ENCODE results near the gene EN1.

The EN1 gene

GRCh38 chr2:118842661-118843482, 4.6 kb downstream of the EN1 start:
- H3K36me3 ChIP-seq (ENCODE audit: control insufficient read depth, insufficient read depth, low read length) = peaks cover 2% of the 10 kb centered on the region
- H3K9me3 ChIP-seq (ENCODE audit: control insufficient read depth, low read length) = no peaks in the 10 kb centered on the region
- WGBS, 2 experiments = 1% methylated on average over 55 to 58 of the region's 60 CpGs
- H3K4me1 ChIP-seq (ENCODE audit: control insufficient read depth, insufficient read depth, low read length) = peaks cover 19% of the 10 kb centered on the region
- peaks cover 100% of the 10 kb centered on the region for H3K27me3 ChIP-seq (ENCODE audit: control insufficient read depth, insufficient read depth, low read length, poor library complexity, severe bottlenecking)
- H3K4me3 ChIP-seq (ENCODE audit: insufficient read depth, low read depth, low read length) = peak overlapping the region; percentile 22
- no peak overlapping the region for H3K27ac ChIP-seq (ENCODE audit: insufficient read depth, low read depth, low read length, poor library complexity, severe bottlenecking)

- Histone ChIP-seq H3K36me3 (ENCODE audit: control insufficient read depth, insufficient read depth, low read length) (peaks cover 2% of the 10 kb centered on the region), H3K4me1 (ENCODE audit: control insufficient read depth, insufficient read depth, low read length) (peaks cover 20% of the 10 kb centered on the region), H3K4me3 (ENCODE audit: insufficient read depth, low read depth, low read length) (peak overlapping the region; percentile 16), H3K9me3 (ENCODE audit: control insufficient read depth, low read length) (no peaks in the 10 kb centered on the region), H3K27ac (ENCODE audit: insufficient read depth, low read depth, low read length, poor library complexity, severe bottlenecking) (no peak overlapping the region), H3K27me3 (ENCODE audit: control insufficient read depth, insufficient read depth, low read length, poor library complexity, severe bottlenecking) (peaks cover 100% of the 10 kb centered on the region)
- WGBS, 2 experiments = 1 to 3% methylated on average over 42 to 47 of the region's 47 CpGs
These were observed 5.5 kb downstream of the EN1 start for GRCh38 chr2:118841828-118842461.

- H3K4me1 ChIP-seq (ENCODE audit: control insufficient read depth, insufficient read depth, low read length) = peaks cover 25% of the 10 kb centered on the region
- no peaks in the 10 kb centered on the region for H3K9me3 ChIP-seq (ENCODE audit: control insufficient read depth, low read length)
- peak overlapping the region; percentile 16 for H3K4me3 ChIP-seq (ENCODE audit: insufficient read depth, low read depth, low read length)
- 9 to 10% methylated on average over 20 of the region's 20 CpGs for WGBS, 2 experiments
- no peak overlapping the region for H3K27ac ChIP-seq (ENCODE audit: insufficient read depth, low read depth, low read length, poor library complexity, severe bottlenecking)
- peaks cover 2% of the 10 kb centered on the region for H3K36me3 ChIP-seq (ENCODE audit: control insufficient read depth, insufficient read depth, low read length)
- peaks cover 100% of the 10 kb centered on the region for H3K27me3 ChIP-seq (ENCODE audit: control insufficient read depth, insufficient read depth, low read length, poor library complexity, severe bottlenecking)
These were observed 6.0 kb downstream of the EN1 start for GRCh38 chr2:118841450-118841827.

GRCh38 chr2:118838741-118839455, 8.6 kb downstream of the EN1 start:
- 67 to 78% methylated on average over 6 of the region's 6 CpGs for WGBS, 2 experiments
- H3K27ac ChIP-seq (ENCODE audit: insufficient read depth, low read depth, low read length, poor library complexity, severe bottlenecking) = no peak overlapping the region
- peaks cover 100% of the 10 kb centered on the region for H3K27me3 ChIP-seq (ENCODE audit: control insufficient read depth, insufficient read depth, low read length, poor library complexity, severe bottlenecking)
- peaks cover 36% of the 10 kb centered on the region for H3K4me1 ChIP-seq (ENCODE audit: control insufficient read depth, insufficient read depth, low read length)
- peaks cover 2% of the 10 kb centered on the region for H3K36me3 ChIP-seq (ENCODE audit: control insufficient read depth, insufficient read depth, low read length)
- no peaks in the 10 kb centered on the region for H3K9me3 ChIP-seq (ENCODE audit: control insufficient read depth, low read length)
- no peak overlapping the region for H3K4me3 ChIP-seq (ENCODE audit: insufficient read depth, low read depth, low read length)

- H3K36me3 ChIP-seq (ENCODE audit: control insufficient read depth, insufficient read depth, low read length) = peaks cover 2% of the 10 kb centered on the region
- peaks cover 28% of the 10 kb centered on the region for H3K4me1 ChIP-seq (ENCODE audit: control insufficient read depth, insufficient read depth, low read length)
- H3K27me3 ChIP-seq (ENCODE audit: control insufficient read depth, insufficient read depth, low read length, poor library complexity, severe bottlenecking) = peaks cover 100% of the 10 kb centered on the region
- no peak overlapping the region for H3K27ac ChIP-seq (ENCODE audit: insufficient read depth, low read depth, low read length, poor library complexity, severe bottlenecking)
- no peak overlapping the region for H3K4me3 ChIP-seq (ENCODE audit: insufficient read depth, low read depth, low read length)
- no peaks in the 10 kb centered on the region for H3K9me3 ChIP-seq (ENCODE audit: control insufficient read depth, low read length)
- 49 to 54% methylated on average over 2 of the region's 2 CpGs for WGBS, 2 experiments
These were observed 9.8 kb downstream of the EN1 start for GRCh38 chr2:118837621-118838020.

GRCh38 chr2:118837067-118837466, 10.4 kb downstream of the EN1 start:
- Histone ChIP-seq H3K27ac (ENCODE audit: insufficient read depth, low read depth, low read length, poor library complexity, severe bottlenecking) (no peak overlapping the region), H3K4me3 (ENCODE audit: insufficient read depth, low read depth, low read length) (no peak overlapping the region), H3K4me1 (ENCODE audit: control insufficient read depth, insufficient read depth, low read length) (peaks cover 27% of the 10 kb centered on the region), H3K9me3 (ENCODE audit: control insufficient read depth, low read length) (no peaks in the 10 kb centered on the region), H3K27me3 (ENCODE audit: control insufficient read depth, insufficient read depth, low read length, poor library complexity, severe bottlenecking) (peaks cover 100% of the 10 kb centered on the region), H3K36me3 (ENCODE audit: control insufficient read depth, insufficient read depth, low read length) (peaks cover 2% of the 10 kb centered on the region)
- WGBS, 2 experiments = 15 to 23% methylated on average over 9 of the region's 9 CpGs

GRCh38 chr2:118836411-118836930, 11.0 kb downstream of the EN1 start:
- H3K4me1 ChIP-seq (ENCODE audit: control insufficient read depth, insufficient read depth, low read length) = peaks cover 21% of the 10 kb centered on the region
- peaks cover 2% of the 10 kb centered on the region for H3K36me3 ChIP-seq (ENCODE audit: control insufficient read depth, insufficient read depth, low read length)
- peak overlapping the region; percentile 37 for H3K4me3 ChIP-seq (ENCODE audit: insufficient read depth, low read depth, low read length)
- no peak overlapping the region for H3K27ac ChIP-seq (ENCODE audit: insufficient read depth, low read depth, low read length, poor library complexity, severe bottlenecking)
- peaks cover 100% of the 10 kb centered on the region for H3K27me3 ChIP-seq (ENCODE audit: control insufficient read depth, insufficient read depth, low read length, poor library complexity, severe bottlenecking)
- WGBS, 2 experiments = 8 to 11% methylated on average over 8 of the region's 8 CpGs
- H3K9me3 ChIP-seq (ENCODE audit: control insufficient read depth, low read length) = no peaks in the 10 kb centered on the region

GRCh38 chr2:118835746-118836410, 11.6 kb downstream of the EN1 start:
- H3K4me1 ChIP-seq (ENCODE audit: control insufficient read depth, insufficient read depth, low read length) = peaks cover 20% of the 10 kb centered on the region
- no peak overlapping the region for H3K27ac ChIP-seq (ENCODE audit: insufficient read depth, low read depth, low read length, poor library complexity, severe bottlenecking)
- no peaks in the 10 kb centered on the region for H3K9me3 ChIP-seq (ENCODE audit: control insufficient read depth, low read length)
- 0 to 1% methylated on average over 53 of the region's 53 CpGs for WGBS, 2 experiments
- H3K4me3 ChIP-seq (ENCODE audit: insufficient read depth, low read depth, low read length) = peak overlapping the region; percentile 37
- peaks cover 100% of the 10 kb centered on the region for H3K27me3 ChIP-seq (ENCODE audit: control insufficient read depth, insufficient read depth, low read length, poor library complexity, severe bottlenecking)
- H3K36me3 ChIP-seq (ENCODE audit: control insufficient read depth, insufficient read depth, low read length) = peaks cover under 1% of the 10 kb centered on the region

- H3K27me3 ChIP-seq (ENCODE audit: control insufficient read depth, insufficient read depth, low read length, poor library complexity, severe bottlenecking) = peaks cover 100% of the 10 kb centered on the region
- WGBS, 2 experiments = 1% methylated on average over 61 of the region's 61 CpGs
- peak overlapping the region; percentile 37 for H3K4me3 ChIP-seq (ENCODE audit: insufficient read depth, low read depth, low read length)
- H3K9me3 ChIP-seq (ENCODE audit: control insufficient read depth, low read length) = no peaks in the 10 kb centered on the region
- no peaks in the 10 kb centered on the region for H3K36me3 ChIP-seq (ENCODE audit: control insufficient read depth, insufficient read depth, low read length)
- H3K27ac ChIP-seq (ENCODE audit: insufficient read depth, low read depth, low read length, poor library complexity, severe bottlenecking) = no peak overlapping the region
- H3K4me1 ChIP-seq (ENCODE audit: control insufficient read depth, insufficient read depth, low read length) = peaks cover 20% of the 10 kb centered on the region
These were observed 12.3 kb downstream of the EN1 start for GRCh38 chr2:118834901-118835745.
